GM18508 (cell line): Measurements from ENCODE around the gene MSX2.
"Not testable (repeated sequence)": the region's sequence is repeated elsewhere in the genome, so short reads cannot be mapped to it uniquely, and the experiment has no call there.

ENCODE experiments used
- ATAC-seq: cut with Tn5 transposase; IDR thresholded peaks from one replicate; pipeline ENCODE4 v1.9.1; 2021; ENCODE audit warnings: moderate number of reproducible peaks; ENCODE audit not compliant: insufficient read depth, unreplicated experiment

Gene MSX2

DNA sequence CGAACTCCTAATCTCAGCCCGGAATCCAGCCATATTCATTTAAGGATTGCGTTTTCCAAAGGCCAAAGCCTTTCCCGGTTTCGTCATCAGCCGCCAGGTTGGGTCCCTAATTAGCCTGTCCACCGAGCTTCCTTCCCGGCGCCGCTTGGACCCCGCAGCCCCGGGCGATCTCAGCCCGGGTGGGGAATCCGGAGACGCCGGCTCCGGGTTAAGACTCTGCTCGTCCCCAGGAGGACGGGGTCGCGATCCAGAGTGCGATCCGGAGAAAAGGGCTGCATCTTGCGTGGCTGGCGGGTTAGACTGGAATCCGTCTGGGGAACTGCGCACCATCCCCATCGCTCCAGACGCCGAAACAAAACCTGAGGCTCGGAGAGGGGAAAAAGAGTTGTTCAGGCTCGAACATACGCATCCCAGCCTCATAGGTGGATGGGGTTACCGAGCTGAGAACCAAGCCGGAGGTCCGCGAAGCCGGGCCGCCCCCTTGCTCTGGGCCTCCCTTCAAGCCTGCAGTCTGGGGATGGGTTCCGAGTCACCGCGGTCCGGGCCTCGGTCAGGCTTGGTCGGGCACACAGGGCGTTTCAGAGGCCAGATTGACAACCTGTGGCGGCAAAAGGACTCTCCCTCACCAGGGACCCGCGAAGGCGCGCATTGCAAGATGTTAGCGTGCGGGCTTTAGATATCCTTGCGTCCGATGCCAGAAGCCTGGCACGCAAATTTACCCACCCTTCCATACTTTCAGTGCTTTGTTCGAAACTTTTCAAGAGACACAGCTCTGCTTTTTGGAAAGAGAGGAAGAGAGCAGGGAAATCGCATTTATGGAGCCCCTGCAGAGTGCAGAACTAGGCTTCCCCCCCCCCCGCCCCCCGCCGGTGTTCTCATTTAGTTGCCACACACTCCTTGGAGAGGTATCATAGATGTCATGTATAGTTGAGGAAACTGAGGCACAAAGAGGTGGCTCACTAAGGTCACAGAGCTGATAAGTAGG is 7.9 kb downstream of the MSX2 start:
- no peak for ATAC-seq

DNA sequence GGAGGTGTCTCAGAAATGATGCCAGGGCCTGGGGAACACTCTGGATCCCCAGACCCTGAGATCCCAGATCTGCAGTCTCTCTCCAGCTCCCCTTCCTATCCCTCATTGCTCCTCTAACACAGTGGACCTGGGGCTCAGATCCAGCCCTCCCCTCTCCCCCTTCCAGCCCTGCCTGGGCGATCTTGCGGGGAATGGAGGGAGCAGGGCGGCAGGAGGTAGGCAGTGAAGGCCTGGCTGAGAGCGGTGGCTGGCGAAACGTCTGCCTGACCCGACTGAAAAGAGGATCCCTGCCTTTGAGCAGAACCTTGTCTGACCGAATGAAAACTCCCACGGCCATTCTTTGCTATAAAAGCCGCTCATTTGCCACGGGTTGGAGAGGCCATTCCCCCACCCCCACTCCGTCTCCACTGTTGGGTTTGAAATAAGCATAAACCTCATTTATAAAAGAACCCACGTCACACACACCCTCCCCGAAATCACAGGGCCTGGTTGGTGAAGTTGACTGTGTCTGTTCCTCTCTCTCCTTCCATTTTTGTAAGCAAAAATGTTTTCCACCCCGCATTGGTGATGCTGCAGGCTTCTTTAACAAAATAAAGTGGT is 8.8 kb downstream of the MSX2 start:
- no peak for ATAC-seq

- ATAC-seq, result no peak
These were observed 9.5 kb downstream of the MSX2 start for GRCh38 chr5:174733836-174734235.

GRCh38 chr5:174734571-174735497 is 10.5 kb downstream of the MSX2 start:
- no peak for ATAC-seq

GRCh38 chr5:174735498-174736330 is 11.3 kb downstream of the MSX2 start:
- ATAC-seq, result no peak

- no peak for ATAC-seq
These were observed 11.9 kb downstream of the MSX2 start for GRCh38 chr5:174736331-174736721.

DNA sequence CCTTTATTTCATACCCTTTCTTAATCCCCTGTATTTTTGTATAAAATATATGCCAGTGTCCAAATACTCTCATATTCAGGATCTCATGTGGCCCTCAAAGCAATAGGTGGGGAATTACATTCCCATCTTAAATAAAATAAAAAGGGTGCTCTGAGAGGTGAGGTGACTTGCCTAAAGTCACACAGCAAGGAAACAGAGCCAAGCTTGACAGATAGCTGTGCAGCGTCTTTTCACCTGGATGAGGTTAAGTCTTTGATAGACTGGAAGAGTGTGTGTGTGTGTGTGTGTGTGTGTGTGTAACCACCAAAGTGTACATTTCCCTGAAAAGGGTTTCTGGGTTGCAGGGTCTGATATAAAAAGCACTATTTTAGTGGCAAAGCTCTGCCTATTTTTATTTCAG is 12.4 kb downstream of the MSX2 start:
- no peak for ATAC-seq

GRCh38 chr5:174737330-174737729 is 12.9 kb downstream of the MSX2 start:
- no peak for ATAC-seq

- ATAC-seq, result no peak
These were observed 17.0 kb downstream of the MSX2 start for GRCh38 chr5:174741352-174741751.

DNA sequence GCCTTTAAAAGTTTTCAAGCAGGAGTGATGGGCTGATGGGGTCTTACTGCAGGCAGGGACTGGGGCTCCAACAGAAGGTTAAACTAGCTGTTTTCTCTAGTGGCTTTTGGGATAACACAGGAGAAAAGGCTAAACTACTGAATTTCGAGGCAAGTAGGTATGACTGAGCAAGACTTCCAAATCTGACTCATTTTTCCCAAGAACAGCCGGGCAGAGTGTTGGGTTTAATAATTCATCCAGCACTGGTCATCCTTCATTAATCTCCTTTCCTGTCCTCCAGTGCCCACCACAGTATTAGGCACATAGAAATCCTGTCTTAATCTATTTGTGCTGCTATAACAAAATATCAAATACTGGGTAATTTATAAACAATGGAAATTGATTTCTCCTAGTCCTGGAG is 20.5 kb downstream of the MSX2 start:
- ATAC-seq, result no peak

- no peak for ATAC-seq
These were observed 21.3 kb downstream of the MSX2 start for GRCh38 chr5:174745590-174746103.

- ATAC-seq, result no peak
These were observed 26.3 kb downstream of the MSX2 start for GRCh38 chr5:174750711-174751110.

DNA sequence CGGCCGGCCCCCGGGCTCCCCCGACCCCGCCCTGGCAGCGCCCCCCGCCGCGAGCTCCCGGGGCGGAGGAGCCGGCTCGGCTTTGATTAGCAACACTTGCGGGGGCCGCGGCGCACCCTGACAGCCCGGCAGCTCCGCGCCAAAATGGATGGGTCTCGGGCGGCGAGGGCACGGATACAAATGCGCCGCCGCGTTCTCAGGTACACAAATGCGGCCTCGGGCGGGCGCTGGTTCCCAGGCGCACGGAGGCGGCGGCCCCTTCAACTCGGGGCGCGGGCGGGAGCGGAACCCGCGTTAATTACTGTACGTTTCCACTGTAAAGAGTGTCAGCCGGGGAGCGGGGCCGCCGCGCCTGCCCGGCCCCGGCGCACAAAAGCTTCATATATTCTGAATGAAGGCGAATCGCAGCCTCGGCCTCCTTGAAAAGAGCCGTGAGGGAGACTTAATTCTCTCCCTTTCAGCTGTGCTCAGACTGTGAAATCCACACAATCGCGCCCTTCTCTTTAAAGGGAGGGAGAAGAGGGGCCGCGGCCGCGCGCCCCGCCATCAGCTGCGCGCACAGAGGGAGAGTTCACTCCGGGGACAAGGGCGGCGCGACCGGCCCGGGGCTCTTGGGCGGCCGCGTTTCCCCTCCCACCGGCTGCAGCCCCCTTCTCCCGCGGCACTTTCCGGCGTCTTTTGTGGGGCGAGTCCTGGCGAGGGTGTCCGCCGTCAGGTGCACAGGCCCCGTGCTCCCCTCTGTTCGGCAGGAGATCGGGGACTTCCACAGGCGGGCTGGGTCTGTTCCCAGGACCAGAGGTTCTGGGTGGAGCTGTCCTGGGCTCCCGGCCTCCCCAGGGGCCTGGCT is 27.0 kb downstream of the MSX2 start:
- ATAC-seq, result no peak

DNA sequence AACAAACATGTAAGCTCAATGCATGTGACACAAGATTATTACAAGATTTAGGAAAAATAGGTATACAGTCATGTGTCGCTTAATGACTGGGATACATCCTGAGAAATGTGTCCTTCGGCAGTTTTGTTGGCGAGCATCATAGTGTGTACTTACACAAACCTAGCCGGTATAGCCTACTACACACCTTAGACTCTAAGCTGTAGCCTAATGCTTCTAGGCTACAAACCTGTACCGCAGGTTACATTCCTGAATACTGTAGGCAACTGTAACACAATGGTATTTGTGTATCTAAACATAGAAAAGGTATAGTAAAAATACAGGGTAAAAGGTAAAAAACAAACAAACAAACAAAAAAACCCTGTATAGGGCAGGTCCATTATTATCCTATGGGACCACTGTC is 27.7 kb downstream of the MSX2 start:
- ATAC-seq, result no peak

DNA sequence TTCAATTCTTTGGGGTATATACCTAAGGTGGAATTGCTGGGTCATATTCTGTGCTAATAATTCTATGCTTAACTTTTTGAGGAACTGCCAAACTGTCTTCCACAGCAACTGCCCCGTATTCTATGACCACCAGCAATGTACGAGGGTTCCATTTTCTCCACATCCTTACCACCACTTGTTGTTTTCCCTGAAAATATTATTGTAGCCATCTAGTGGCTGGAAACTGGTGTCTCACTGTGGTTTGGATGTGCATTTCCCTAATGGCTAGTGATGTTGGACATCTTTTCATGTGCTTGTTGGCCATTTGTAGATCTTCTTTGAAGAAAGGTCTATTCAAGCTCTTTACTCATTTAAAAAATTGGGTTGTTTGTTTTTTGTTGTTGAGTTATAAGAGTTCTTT is 30.7 kb downstream of the MSX2 start:
- ATAC-seq, result no peak

DNA sequence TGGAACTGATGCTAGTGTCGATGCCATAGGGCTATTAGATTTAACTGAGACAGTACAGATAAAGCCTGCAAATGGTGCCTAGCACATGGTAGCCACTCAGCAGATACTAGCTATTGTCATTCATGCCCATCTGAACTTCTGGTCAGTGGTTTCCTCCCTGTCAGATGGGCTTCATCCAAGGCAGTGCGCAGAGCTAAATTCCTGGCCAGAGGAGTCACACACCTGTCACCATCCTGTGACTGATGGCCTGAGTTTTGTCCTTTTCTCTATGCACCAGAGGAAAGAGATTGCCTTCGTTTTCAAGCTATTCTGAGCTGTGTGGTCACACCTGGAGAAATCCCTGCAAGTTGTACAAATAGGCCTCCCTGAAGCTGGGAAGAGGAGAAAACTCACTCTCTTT is 34.7 kb downstream of the MSX2 start:
- ATAC-seq, result no peak

DNA sequence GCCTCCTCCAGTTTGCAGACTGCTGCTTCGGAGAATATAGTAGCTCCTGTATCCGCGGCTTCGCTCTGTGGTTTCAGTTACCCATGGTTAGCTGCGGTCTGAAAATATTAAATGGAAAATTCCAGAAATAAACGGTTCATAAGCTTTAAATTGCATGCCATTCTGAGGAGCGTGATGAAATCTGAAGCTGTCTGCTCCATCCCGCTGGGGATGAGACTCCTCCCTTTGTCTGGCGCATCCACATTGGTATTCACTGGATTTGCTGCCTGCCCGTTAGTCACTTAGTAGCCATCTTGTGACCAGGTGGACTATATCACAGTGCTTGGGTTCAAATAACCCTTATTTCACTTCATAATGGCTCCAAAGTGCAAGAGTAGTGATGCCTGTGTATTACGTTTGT is 36.3 kb downstream of the MSX2 start:
- ATAC-seq, result no peak

DNA sequence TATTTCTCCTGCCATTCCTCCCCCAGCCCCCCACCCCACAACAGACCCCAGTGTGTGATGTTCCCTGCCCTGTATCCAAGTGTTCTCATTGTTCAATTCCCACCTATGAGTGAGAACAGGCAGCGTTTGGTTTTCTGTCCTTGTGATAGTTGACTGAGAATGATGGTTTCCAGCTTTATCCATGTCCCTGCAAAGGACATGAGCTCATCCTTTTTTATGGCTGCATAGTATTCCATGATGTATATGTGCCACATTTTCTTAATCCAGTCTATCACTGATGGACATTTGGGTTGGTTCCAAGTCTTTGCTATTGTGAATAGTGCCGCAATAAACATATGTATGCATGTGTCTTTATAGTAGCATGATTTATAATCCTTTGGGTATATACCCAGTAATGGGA is 37.0 kb downstream of the MSX2 start:
- not testable (repeated sequence) for ATAC-seq

DNA sequence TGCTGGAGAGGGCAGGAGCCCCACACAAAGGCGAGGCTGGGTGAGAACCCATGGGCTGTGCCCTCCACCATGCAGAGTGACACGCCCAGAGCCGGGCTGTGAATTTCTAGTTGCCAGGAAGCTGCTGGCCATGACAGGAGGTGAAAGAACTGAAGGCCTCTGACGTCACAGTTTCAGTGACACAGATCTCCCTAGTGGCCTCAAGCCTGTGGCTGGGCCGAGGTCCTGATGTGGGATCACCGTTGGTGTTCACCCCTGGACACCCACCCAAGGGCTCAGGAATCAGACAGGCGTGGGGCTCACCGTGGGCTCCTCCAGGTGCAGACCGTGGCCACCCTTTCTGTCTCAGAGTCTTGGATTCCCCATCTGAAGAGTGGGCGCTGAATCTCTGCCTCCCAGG is 39.9 kb downstream of the MSX2 start:
- ATAC-seq, result no peak
